ENCODE data around the gene RTTN. TPM values are rescaled to one million over a fixed set of nuclear protein-coding genes. Genes with fewer than 3 reads are reported as not detected.

Gene RTTN
- polyA plus RNA-seq, 1 donor, result 8.6 TPM

- Histone ChIP-seq H3K27me3 (ENCODE audit: control insufficient read depth, insufficient read depth, low read length) (no peaks in the 10 kb centered on the region), H3K9me3 (ENCODE audit: control insufficient read depth, low read depth, low read length) (no peaks in the 10 kb centered on the region), H3K36me3 (ENCODE audit: control insufficient read depth, insufficient read depth, low read length) (no peaks in the 10 kb centered on the region), H3K4me1 (ENCODE audit: control insufficient read depth, insufficient read depth, low read length) (no peaks in the 10 kb centered on the region), H3K27ac (ENCODE audit: low read length) (no peak overlapping the region), H3K4me3 (ENCODE audit: low read length) (no peak overlapping the region)
- WGBS (ENCODE audit: insufficient coverage, low lambda C conversion rate), result no CpG with 5 or more reads among the region's 2 CpGs
- DNase-seq, result no peak
Observed at GRCh38 chr18:69953191-69953590, 252.3 kb downstream of the RTTN start.

Other genes with a start within 250 kb of the RTTN start
- 37.3 TPM for gene SOCS6, start 83.4 kb upstream of the RTTN start, polyA plus RNA-seq

Data from large intestine (tissue), 3 donors.